ENCODE data around the gene FGFR4.

- TF ChIP-seq CTCF (IDR thresholded peaks at IDR 0.05) (no peak), EP300 (IDR thresholded peaks at IDR 0.05) (no peak)
These were observed 48.0 kb downstream of the FGFR4 start for GRCh38 chr5:177134697-177135225.

Measured in suprapubic skin (tissue), 3 donors.